ENCODE data around the gene CAPZB.

Gene CAPZB

GRCh38 chr1:19464696-19465095 is 20.6 kb downstream of the CAPZB start:
- no peak overlapping the region for H3K4me3 ChIP-seq (ENCODE audit: low read depth, low read length)
- TF ChIP-seq, protein P1, sequence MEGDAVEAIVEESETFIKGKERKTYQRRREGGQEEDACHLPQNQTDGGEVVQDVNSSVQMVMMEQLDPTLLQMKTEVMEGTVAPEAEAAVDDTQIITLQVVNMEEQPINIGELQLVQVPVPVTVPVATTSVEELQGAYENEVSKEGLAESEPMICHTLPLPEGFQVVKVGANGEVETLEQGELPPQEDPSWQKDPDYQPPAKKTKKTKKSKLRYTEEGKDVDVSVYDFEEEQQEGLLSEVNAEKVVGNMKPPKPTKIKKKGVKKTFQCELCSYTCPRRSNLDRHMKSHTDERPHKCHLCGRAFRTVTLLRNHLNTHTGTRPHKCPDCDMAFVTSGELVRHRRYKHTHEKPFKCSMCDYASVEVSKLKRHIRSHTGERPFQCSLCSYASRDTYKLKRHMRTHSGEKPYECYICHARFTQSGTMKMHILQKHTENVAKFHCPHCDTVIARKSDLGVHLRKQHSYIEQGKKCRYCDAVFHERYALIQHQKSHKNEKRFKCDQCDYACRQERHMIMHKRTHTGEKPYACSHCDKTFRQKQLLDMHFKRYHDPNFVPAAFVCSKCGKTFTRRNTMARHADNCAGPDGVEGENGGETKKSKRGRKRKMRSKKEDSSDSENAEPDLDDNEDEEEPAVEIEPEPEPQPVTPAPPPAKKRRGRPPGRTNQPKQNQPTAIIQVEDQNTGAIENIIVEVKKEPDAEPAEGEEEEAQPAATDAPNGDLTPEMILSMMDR (conservative IDR thresholded peaks at IDR 0.05; ENCODE audit: low read depth, low read length), result no peak

DNA sequence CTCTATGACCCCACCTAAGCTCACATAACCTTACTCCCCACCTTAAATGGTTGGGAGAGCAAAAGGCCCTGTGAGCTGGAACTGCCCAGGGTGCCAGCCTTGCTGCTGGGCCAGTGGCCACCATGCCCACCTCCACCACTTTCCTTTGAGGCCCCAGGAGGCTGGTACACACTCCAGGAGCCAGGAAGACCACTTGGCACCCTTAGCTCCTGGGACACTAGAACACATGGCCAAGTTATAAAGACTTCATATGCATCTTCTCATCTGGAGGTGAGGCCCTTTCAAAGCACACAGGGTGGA is 21.9 kb downstream of the CAPZB start:
- no peak overlapping the region for H3K4me3 ChIP-seq (ENCODE audit: low read depth, low read length)
- TF ChIP-seq, protein P1 (conservative IDR thresholded peaks at IDR 0.05; ENCODE audit: low read depth, low read length), result no peak
- no peak for DNase-seq (ENCODE audit: low read depth)

More at GRCh38 chr1:19464696-19465095, 20.6 kb downstream of the CAPZB start:
- DNase-seq (ENCODE audit: low read depth), result no peak

- TF ChIP-seq, protein P1 (conservative IDR thresholded peaks at IDR 0.05; ENCODE audit: low read depth, low read length), result no peak
- no peak overlapping the region for H3K4me3 ChIP-seq (ENCODE audit: low read depth, low read length)
- no peak for DNase-seq (ENCODE audit: low read depth)
Observed at GRCh38 chr1:19462781-19463503, 22.4 kb downstream of the CAPZB start.

DNA sequence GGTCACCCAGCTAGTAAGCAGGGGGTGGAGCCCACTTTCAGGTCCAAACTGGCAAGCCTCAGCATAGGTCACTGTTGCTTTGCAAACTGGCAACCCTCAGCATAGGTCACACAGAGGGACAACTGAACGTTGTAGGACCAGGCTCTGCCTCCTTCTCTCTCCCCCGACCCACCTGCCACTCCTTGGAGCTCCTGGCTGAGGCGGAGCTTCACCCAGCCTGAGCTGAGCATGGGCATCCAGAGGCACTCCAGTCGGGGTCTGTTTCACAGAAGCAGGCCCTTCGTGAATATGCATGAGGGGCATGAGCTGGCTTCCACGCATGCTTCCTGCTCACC is 24.2 kb downstream of the CAPZB start:
- TF ChIP-seq, protein P1 (conservative IDR thresholded peaks at IDR 0.05; ENCODE audit: low read depth, low read length), result no peak
- DNase-seq (ENCODE audit: low read depth), result no peak
- H3K4me3 ChIP-seq (ENCODE audit: low read depth, low read length), result no peak overlapping the region

DNA sequence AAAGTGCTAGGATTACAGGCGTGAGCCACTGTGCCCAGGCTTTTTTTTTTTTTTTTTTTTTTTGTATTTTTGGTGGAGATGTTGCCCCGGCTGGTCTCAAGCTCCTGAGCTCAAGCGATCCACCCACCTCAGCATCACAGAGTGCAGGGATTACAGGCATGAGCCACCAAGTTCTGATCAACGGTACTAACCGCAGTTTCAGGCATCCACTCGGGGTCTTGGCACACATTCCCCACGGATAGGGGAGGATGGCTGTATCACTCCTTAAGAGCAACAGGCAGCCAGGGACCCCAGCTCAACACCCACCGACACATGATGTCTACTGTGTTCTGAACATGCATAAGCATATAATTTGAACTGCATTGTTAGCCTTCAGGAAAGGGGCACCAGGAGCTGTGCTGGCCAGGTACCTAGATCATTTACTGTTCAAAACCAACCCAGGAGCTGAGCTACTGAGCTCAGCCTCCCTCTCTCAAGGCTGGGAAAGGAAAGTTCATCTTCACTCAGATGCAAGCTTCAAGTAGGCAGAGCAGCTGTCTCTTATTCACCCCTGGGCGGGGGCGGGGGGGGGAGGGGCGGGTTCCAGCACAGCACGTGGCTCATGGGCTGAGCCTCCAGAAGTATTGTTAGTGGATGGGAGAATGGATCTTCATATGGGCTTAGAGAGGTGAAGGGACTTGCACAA is 24.7 kb downstream of the CAPZB start:
- DNase-seq (ENCODE audit: low read depth), result no peak
- H3K4me3 ChIP-seq (ENCODE audit: low read depth, low read length), result no peak overlapping the region
- TF ChIP-seq, protein P1 (conservative IDR thresholded peaks at IDR 0.05; ENCODE audit: low read depth, low read length), result no peak

DNA sequence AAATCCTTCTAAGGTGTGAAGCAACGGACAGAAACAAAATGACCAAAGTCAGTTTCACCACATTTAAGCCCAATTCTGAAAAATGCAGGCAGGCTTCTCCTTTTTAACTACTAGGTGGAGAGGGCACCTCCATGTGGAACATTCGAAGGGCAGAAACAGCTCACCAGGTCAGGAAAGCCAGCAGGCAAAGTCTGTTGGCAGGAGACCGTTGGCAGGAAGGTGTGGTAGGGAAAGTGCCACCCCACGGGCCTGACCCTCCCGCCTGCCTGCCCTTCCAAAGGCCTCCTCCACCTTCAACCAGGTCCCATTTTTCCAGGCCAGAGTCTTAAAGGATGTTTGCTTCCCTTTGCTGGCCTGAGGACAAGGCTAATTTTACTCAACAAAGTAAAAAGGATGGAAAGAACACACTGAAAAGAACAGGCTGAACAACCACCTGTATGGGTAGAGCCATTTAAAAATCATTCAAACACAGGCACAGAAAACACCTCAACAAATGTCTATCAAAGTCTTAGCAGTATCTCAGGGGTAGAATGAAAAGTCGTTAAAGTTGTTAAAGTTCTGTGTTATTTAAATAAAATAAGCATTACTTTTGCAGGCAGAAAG is 26.4 kb downstream of the CAPZB start:
- no peak overlapping the region for H3K4me3 ChIP-seq (ENCODE audit: low read depth, low read length)
- no peak for DNase-seq (ENCODE audit: low read depth)
- TF ChIP-seq, protein P1 (conservative IDR thresholded peaks at IDR 0.05; ENCODE audit: low read depth, low read length), result no peak

Data from choroid plexus epithelial cell (primary cell).